ENCODE data around the gene ZNF322.

ZNF322 gene

GRCh38 chr6:26651133-26651781 lies 8.3 kb downstream of the ZNF322 start:
- no peak overlapping the region for H3K4me3 Mint-ChIP-seq
- ATAC-seq (replicated peaks), result no peak
- H3K9me3 Mint-ChIP-seq, result no peaks in the 10 kb centered on the region
- H3K36me3 Mint-ChIP-seq (ENCODE audit: insufficient read depth), result peaks cover 12% of the 10 kb centered on the region
- DNase-seq, result no peak
- peaks cover 6 to 30% of the 10 kb centered on the region in 2 donors for H3K4me1 Mint-ChIP-seq (ENCODE audit: low read depth in 2 of 2)
- H3K27ac Mint-ChIP-seq, result no peak overlapping the region
- H3K27me3 Mint-ChIP-seq, result no peaks in the 10 kb centered on the region

GRCh38 chr6:26646074-26646473 lies 13.5 kb downstream of the ZNF322 start:
- Mint-ChIP-seq H3K36me3 (ENCODE audit: insufficient read depth) (peaks cover 20% of the 10 kb centered on the region), H3K9me3 (no peaks in the 10 kb centered on the region), H3K27me3 (no peaks in the 10 kb centered on the region), H3K4me1 (ENCODE audit: low read depth in 2 of 2) (peaks cover 5 to 19% of the 10 kb centered on the region in 2 donors), H3K4me3 (no peak overlapping the region), H3K27ac (no peak overlapping the region)
- ATAC-seq (replicated peaks) (no peak), DNase-seq (no peak)

- peaks cover 36% of the 10 kb centered on the region for H3K36me3 Mint-ChIP-seq (ENCODE audit: insufficient read depth)
- no peak overlapping the region for H3K4me3 Mint-ChIP-seq
- no peak overlapping the region for H3K27ac Mint-ChIP-seq
- H3K9me3 Mint-ChIP-seq, result peaks cover 15 to 18% of the 10 kb centered on the region in 2 donors
- no peaks in the 10 kb centered on the region for H3K27me3 Mint-ChIP-seq
- DNase-seq (no peak), ATAC-seq (replicated peaks) (no peak)
- H3K4me1 Mint-ChIP-seq (ENCODE audit: low read depth in 2 of 2), result peaks cover 0 to 7% of the 10 kb centered on the region in 2 donors
These were observed 18.7 kb downstream of the ZNF322 start for GRCh38 chr6:26640806-26641205.

GRCh38 chr6:26629359-26629758 lies 30.2 kb downstream of the ZNF322 start:
- Mint-ChIP-seq H3K27me3 (peaks cover 0 to 25% of the 10 kb centered on the region in 2 donors), H3K27ac (no peak overlapping the region)
- no peak for ATAC-seq (replicated peaks)

GRCh38 chr6:26627843-26628242 lies 31.7 kb downstream of the ZNF322 start:
- no peaks in the 10 kb centered on the region for H3K4me1 Mint-ChIP-seq (ENCODE audit: low read depth in 2 of 2)
- H3K36me3 Mint-ChIP-seq (ENCODE audit: insufficient read depth), result no peaks in the 10 kb centered on the region
- no peak for ATAC-seq (replicated peaks)
- no peak overlapping the region for H3K4me3 Mint-ChIP-seq
- peaks cover 0 to 2% of the 10 kb centered on the region in 2 donors for H3K9me3 Mint-ChIP-seq
- peaks cover 0 to 25% of the 10 kb centered on the region in 2 donors for H3K27me3 Mint-ChIP-seq
- H3K27ac Mint-ChIP-seq, result no peak overlapping the region
- no peak for DNase-seq

More at GRCh38 chr6:26629359-26629758, 30.2 kb downstream of the ZNF322 start:
- no peaks in the 10 kb centered on the region for H3K4me1 Mint-ChIP-seq (ENCODE audit: low read depth in 2 of 2)
- H3K4me3 Mint-ChIP-seq, result no peak overlapping the region
- no peak for DNase-seq
- no peaks in the 10 kb centered on the region for H3K36me3 Mint-ChIP-seq (ENCODE audit: insufficient read depth)
- peaks cover 0 to 2% of the 10 kb centered on the region in 2 donors for H3K9me3 Mint-ChIP-seq

- no peak for DNase-seq
- Mint-ChIP-seq H3K27me3 (peaks cover 0 to 33% of the 10 kb centered on the region in 2 donors), H3K36me3 (ENCODE audit: insufficient read depth) (no peaks in the 10 kb centered on the region), H3K4me3 (no peak overlapping the region), H3K27ac (no peak overlapping the region), H3K4me1 (ENCODE audit: low read depth in 2 of 2) (no peaks in the 10 kb centered on the region), H3K9me3 (peaks cover 0 to 2% of the 10 kb centered on the region in 2 donors)
- no peak for ATAC-seq (replicated peaks)
These were observed 35.0 kb downstream of the ZNF322 start for GRCh38 chr6:26624557-26624956.

GRCh38 chr6:26623339-26623859 lies 36.1 kb downstream of the ZNF322 start:
- H3K27ac Mint-ChIP-seq, result no peak overlapping the region
- H3K27me3 Mint-ChIP-seq, result peaks cover 0 to 27% of the 10 kb centered on the region in 2 donors
- no peak for DNase-seq
- no peak for ATAC-seq (replicated peaks)
- H3K9me3 Mint-ChIP-seq, result peaks cover 0 to 2% of the 10 kb centered on the region in 2 donors
- H3K36me3 Mint-ChIP-seq (ENCODE audit: insufficient read depth), result no peaks in the 10 kb centered on the region
- no peak overlapping the region for H3K4me3 Mint-ChIP-seq
- no peaks in the 10 kb centered on the region for H3K4me1 Mint-ChIP-seq (ENCODE audit: low read depth in 2 of 2)

- no peak for DNase-seq
- H3K27ac Mint-ChIP-seq, result no peak overlapping the region
- H3K4me3 Mint-ChIP-seq, result peak overlapping the region; percentile 59 to 73
- H3K27me3 Mint-ChIP-seq, result peaks cover 47 to 62% of the 10 kb centered on the region in 2 donors
- peaks cover 8 to 9% of the 10 kb centered on the region in 2 donors for H3K4me1 Mint-ChIP-seq (ENCODE audit: low read depth in 2 of 2)
- no peaks in the 10 kb centered on the region for H3K36me3 Mint-ChIP-seq (ENCODE audit: insufficient read depth)
- no peaks in the 10 kb centered on the region for H3K9me3 Mint-ChIP-seq
- no peak for ATAC-seq (replicated peaks)
These were observed 45.6 kb downstream of the ZNF322 start for GRCh38 chr6:26613689-26614683.

GRCh38 chr6:26613201-26613600 lies 46.3 kb downstream of the ZNF322 start:
- Mint-ChIP-seq H3K27ac (no peak overlapping the region), H3K9me3 (no peaks in the 10 kb centered on the region), H3K4me3 (peak overlapping the region; percentile 59 to 73), H3K36me3 (ENCODE audit: insufficient read depth) (no peaks in the 10 kb centered on the region), H3K4me1 (ENCODE audit: low read depth in 2 of 2) (peaks cover 8 to 9% of the 10 kb centered on the region in 2 donors), H3K27me3 (peaks cover 47 to 62% of the 10 kb centered on the region in 2 donors)
- no peak for DNase-seq
- no peak for ATAC-seq (replicated peaks)

GRCh38 chr6:26611599-26611998 lies 47.9 kb downstream of the ZNF322 start:
- DNase-seq, result no peak
- Mint-ChIP-seq H3K4me3 (no peak overlapping the region), H3K36me3 (ENCODE audit: insufficient read depth) (no peaks in the 10 kb centered on the region), H3K9me3 (no peaks in the 10 kb centered on the region), H3K27ac (no peak overlapping the region), H3K27me3 (peaks cover 47 to 62% of the 10 kb centered on the region in 2 donors), H3K4me1 (ENCODE audit: low read depth in 2 of 2) (peaks cover 14 to 15% of the 10 kb centered on the region in 2 donors)
- no peak for ATAC-seq (replicated peaks)

GRCh38 chr6:26609463-26609862 lies 50.1 kb downstream of the ZNF322 start:
- Mint-ChIP-seq H3K4me1 (ENCODE audit: low read depth in 2 of 2) (peaks cover 13 to 14% of the 10 kb centered on the region in 2 donors), H3K9me3 (no peaks in the 10 kb centered on the region), H3K27ac (no peak overlapping the region), H3K4me3 (no peak overlapping the region), H3K27me3 (peaks cover 28 to 43% of the 10 kb centered on the region in 2 donors), H3K36me3 (ENCODE audit: insufficient read depth) (no peaks in the 10 kb centered on the region)
- DNase-seq, result no peak
- no peak for ATAC-seq (replicated peaks)

GRCh38 chr6:26607434-26608230 lies 51.9 kb downstream of the ZNF322 start:
- Mint-ChIP-seq H3K36me3 (ENCODE audit: insufficient read depth) (no peaks in the 10 kb centered on the region), H3K27ac (no peak overlapping the region), H3K9me3 (no peaks in the 10 kb centered on the region), H3K4me3 (peak overlapping the region; percentile 57 to 69), H3K27me3 (peaks cover 9 to 24% of the 10 kb centered on the region in 2 donors), H3K4me1 (ENCODE audit: low read depth in 2 of 2) (peaks cover 6 to 7% of the 10 kb centered on the region in 2 donors)
- peak; percentile 97 for ATAC-seq (replicated peaks)
- DNase-seq, result peak; percentile 47 to 58 (median 54)

GRCh38 chr6:26604797-26605196 lies 54.7 kb downstream of the ZNF322 start:
- no peak overlapping the region for H3K27ac Mint-ChIP-seq
- no peaks in the 10 kb centered on the region for H3K27me3 Mint-ChIP-seq
- no peaks in the 10 kb centered on the region for H3K9me3 Mint-ChIP-seq
- peaks cover 12% of the 10 kb centered on the region for H3K36me3 Mint-ChIP-seq (ENCODE audit: insufficient read depth)
- H3K4me1 Mint-ChIP-seq (ENCODE audit: low read depth in 2 of 2), result peaks cover 6 to 7% of the 10 kb centered on the region in 2 donors
- no peak overlapping the region for H3K4me3 Mint-ChIP-seq
- ATAC-seq (replicated peaks) (no peak), DNase-seq (no peak)
